Measurements from ENCODE around the gene STUM. TPM values are rescaled to one million over a fixed set of nuclear protein-coding genes. Genes with fewer than 3 reads are reported as not detected.

Gene STUM
- total RNA-seq, 4 donors from 2014 or later = 0.92 to 1.9 (median 1.0) TPM

GRCh38 chr1:226531360-226532093 lies 17.0 kb upstream of the STUM start:
- ATAC-seq (no peak), DNase-seq (no peak)
- Histone ChIP-seq H3K9me3 (no peaks in the 10 kb centered on the region), H3K4me1 (peaks cover 23 to 26% of the 10 kb centered on the region in 2 donors), H3K36me3 (no peaks in the 10 kb centered on the region), H3K4me3 (no peak overlapping the region), H3K27me3 (no peaks in the 10 kb centered on the region), H3K27ac (no peak overlapping the region)
- TF ChIP-seq CTCF (IDR thresholded peaks at IDR 0.05 in 4 of 5, conservative IDR thresholded peaks at IDR 0.05 in 1 of 5) (no peak), POLR2A (IDR thresholded peaks at IDR 0.05) (no peak)
- intact Hi-C loops (cut with DNase I; ENCODE audit: low total_unique reads) = no loop called here
- in situ Hi-C loops (cut with MboI; ENCODE audit: low sequenced_read_pairs in 4 of 4) = no loop called here

GRCh38 chr1:226532553-226532952 lies 16.0 kb upstream of the STUM start:
- intact Hi-C loops (cut with DNase I; ENCODE audit: low total_unique reads) (no loop called here), in situ Hi-C loops (cut with MboI; ENCODE audit: low sequenced_read_pairs in 4 of 4) (no loop called here)
- no peak for TF ChIP-seq CTCF (IDR thresholded peaks at IDR 0.05 in 4 of 5, conservative IDR thresholded peaks at IDR 0.05 in 1 of 5)
- TF ChIP-seq POLR2A (IDR thresholded peaks at IDR 0.05) = no peak
- no peak overlapping the region for H3K27ac ChIP-seq
- H3K9me3 ChIP-seq = no peaks in the 10 kb centered on the region
- H3K27me3 ChIP-seq = no peaks in the 10 kb centered on the region
- peaks cover 16 to 18% of the 10 kb centered on the region in 2 donors for H3K4me1 ChIP-seq
- DNase-seq (no peak), ATAC-seq (no peak)
- H3K36me3 ChIP-seq = no peaks in the 10 kb centered on the region
- H3K4me3 ChIP-seq = no peak overlapping the region

GRCh38 chr1:226533220-226533619 lies 15.3 kb upstream of the STUM start:
- no peak for TF ChIP-seq CTCF (IDR thresholded peaks at IDR 0.05 in 4 of 5, conservative IDR thresholded peaks at IDR 0.05 in 1 of 5)
- Histone ChIP-seq H3K4me1 (peaks cover 16 to 18% of the 10 kb centered on the region in 2 donors), H3K36me3 (no peaks in the 10 kb centered on the region), H3K27ac (no peak overlapping the region), H3K27me3 (no peaks in the 10 kb centered on the region), H3K4me3 (no peak overlapping the region), H3K9me3 (no peaks in the 10 kb centered on the region)
- intact Hi-C loops (cut with DNase I; ENCODE audit: low total_unique reads) (no loop called here), in situ Hi-C loops (cut with MboI; ENCODE audit: low sequenced_read_pairs in 4 of 4) (no loop called here)
- ATAC-seq = no peak
- DNase-seq = no peak

DNA sequence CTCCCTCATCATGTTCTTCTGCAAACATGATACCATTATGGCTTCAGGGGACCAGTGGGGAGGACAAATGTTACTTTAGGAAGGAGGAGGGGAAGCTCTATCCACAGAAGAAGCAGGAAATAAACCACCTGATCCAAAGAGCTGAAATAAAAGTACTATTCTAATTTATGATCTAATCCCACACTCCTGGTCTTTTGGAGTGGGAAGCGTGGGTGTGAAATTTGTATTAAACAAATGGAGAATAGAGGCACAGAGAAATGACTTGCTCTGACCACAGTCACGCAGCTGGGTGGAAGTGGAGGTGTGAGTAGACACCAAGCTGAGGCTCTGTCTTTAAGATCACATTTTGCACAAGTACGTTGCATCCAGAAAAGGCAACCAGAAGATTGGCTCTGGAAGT lies 14.5 kb upstream of the STUM start:
- no peak for ATAC-seq
- TF ChIP-seq CTCF (IDR thresholded peaks at IDR 0.05 in 4 of 5, conservative IDR thresholded peaks at IDR 0.05 in 1 of 5) = no peak
- no peak for TF ChIP-seq POLR2A (IDR thresholded peaks at IDR 0.05)
- Histone ChIP-seq H3K36me3 (no peaks in the 10 kb centered on the region), H3K4me3 (no peak overlapping the region), H3K4me1 (peaks cover 15 to 16% of the 10 kb centered on the region in 2 donors), H3K27me3 (no peaks in the 10 kb centered on the region), H3K27ac (no peak overlapping the region), H3K9me3 (no peaks in the 10 kb centered on the region)
- intact Hi-C loops (cut with DNase I; ENCODE audit: low total_unique reads) (no loop called here), in situ Hi-C loops (cut with MboI; ENCODE audit: low sequenced_read_pairs in 4 of 4) (no loop called here)
- no peak for DNase-seq

DNA sequence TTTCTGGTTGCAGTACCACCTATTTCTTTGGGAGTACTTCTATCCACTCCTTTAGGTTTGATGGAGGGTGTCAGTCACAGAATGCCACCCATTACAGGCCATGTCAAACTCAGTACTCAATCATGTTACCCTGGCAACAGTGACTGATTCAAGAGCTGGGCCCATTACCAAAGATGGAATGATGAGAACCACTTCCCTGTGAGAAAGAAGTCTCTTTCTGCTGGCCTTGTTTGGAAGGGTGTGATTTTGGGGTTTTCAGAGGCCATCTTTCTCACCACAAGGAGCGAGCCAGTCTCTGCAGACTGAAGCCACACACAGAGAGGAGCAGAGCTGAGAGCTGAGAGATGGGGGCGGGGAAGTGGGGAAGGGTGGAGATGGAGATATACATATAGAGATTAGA lies 13.9 kb upstream of the STUM start:
- TF ChIP-seq CTCF (IDR thresholded peaks at IDR 0.05 in 4 of 5, conservative IDR thresholded peaks at IDR 0.05 in 1 of 5) (no peak), POLR2A (IDR thresholded peaks at IDR 0.05) (no peak)
- Histone ChIP-seq H3K36me3 (no peaks in the 10 kb centered on the region), H3K4me1 (peaks cover 10 to 11% of the 10 kb centered on the region in 2 donors), H3K9me3 (no peaks in the 10 kb centered on the region), H3K27ac (no peak overlapping the region), H3K4me3 (no peak overlapping the region), H3K27me3 (no peaks in the 10 kb centered on the region)
- DNase-seq = no peak
- no peak for ATAC-seq
- intact Hi-C loops (cut with DNase I; ENCODE audit: low total_unique reads) = no loop called here
- in situ Hi-C loops (cut with MboI; ENCODE audit: low sequenced_read_pairs in 4 of 4) = no loop called here

Measured in gastrocnemius medialis (tissue), 4 donors.